Measurements from ENCODE around the gene RSPH9. TPM values are rescaled to one million over a fixed set of nuclear protein-coding genes. Genes with fewer than 3 reads are reported as not detected.
A peak's percentile ranks its signal among the peaks of the same experiment; 100 is the strongest.

Gene RSPH9
- 0.51 TPM for polyA plus RNA-seq (ENCODE audit: insufficient read length)

- no peak for DNase-seq (ENCODE audit: low read depth)
Observed at GRCh38 chr6:43644940-43645612, at the start of gene RSPH9. TSS of gene RSPH9 (plus strand) at chr6:43645036. CDS start at chr6:43645099, 63 bp downstream.

- DNase-seq (ENCODE audit: low read depth), result no peak
Observed at GRCh38 chr6:43600595-43600994, 44.2 kb upstream of the RSPH9 start.

- DNase-seq (ENCODE audit: low read depth), result no peak
Observed at GRCh38 chr6:43604174-43604573, 40.7 kb upstream of the RSPH9 start.

- no peak for DNase-seq (ENCODE audit: low read depth)
Observed at GRCh38 chr6:43606019-43606418, 38.8 kb upstream of the RSPH9 start.

GRCh38 chr6:43608310-43608763 is 36.5 kb upstream of the RSPH9 start:
- peak; percentile 29 for DNase-seq (ENCODE audit: low read depth)

GRCh38 chr6:43608807-43609206 is 36.0 kb upstream of the RSPH9 start:
- DNase-seq (ENCODE audit: low read depth), result no peak

GRCh38 chr6:43609402-43609801 is 35.4 kb upstream of the RSPH9 start:
- no peak for DNase-seq (ENCODE audit: low read depth)

- DNase-seq (ENCODE audit: low read depth), result no peak
Observed at GRCh38 chr6:43610431-43610830, 34.4 kb upstream of the RSPH9 start.

- DNase-seq (ENCODE audit: low read depth), result no peak
Observed at GRCh38 chr6:43613721-43614395, 31.0 kb upstream of the RSPH9 start.

- no peak for DNase-seq (ENCODE audit: low read depth)
Observed at GRCh38 chr6:43614396-43614730, 30.5 kb upstream of the RSPH9 start.

GRCh38 chr6:43616725-43617472 is 27.9 kb upstream of the RSPH9 start:
- DNase-seq (ENCODE audit: low read depth), result no peak

GRCh38 chr6:43621078-43621835 is 23.6 kb upstream of the RSPH9 start:
- DNase-seq (ENCODE audit: low read depth), result no peak

- no peak for DNase-seq (ENCODE audit: low read depth)
Observed at GRCh38 chr6:43621836-43622180, 23.0 kb upstream of the RSPH9 start.

GRCh38 chr6:43622541-43622940 is 22.3 kb upstream of the RSPH9 start:
- DNase-seq (ENCODE audit: low read depth), result no peak

- DNase-seq (ENCODE audit: low read depth), result no peak
Observed at GRCh38 chr6:43623880-43624785, 20.7 kb upstream of the RSPH9 start.

- no peak for DNase-seq (ENCODE audit: low read depth)
Observed at GRCh38 chr6:43624786-43625288, 20.0 kb upstream of the RSPH9 start.

GRCh38 chr6:43625393-43625992 is 19.3 kb upstream of the RSPH9 start:
- no peak for DNase-seq (ENCODE audit: low read depth)

- peak; percentile 64 for DNase-seq (ENCODE audit: low read depth)
Observed at GRCh38 chr6:43627008-43627825, 17.6 kb upstream of the RSPH9 start.

- no peak for DNase-seq (ENCODE audit: low read depth)
Observed at GRCh38 chr6:43628393-43629103, 16.3 kb upstream of the RSPH9 start.
